NCI-H2107 treated with DMSO at 0.1 percent for 48 hours (cell line): ENCODE results near the gene PPM1E.

Experiments used
- DNase-seq: peaks from one replicate; lab custom pipeline; 2025; ENCODE audit not compliant: unreplicated experiment; lab: John Stamatoyannopoulos, UW

Gene PPM1E

GRCh38 chr17:59030811-59031210 is 275.2 kb downstream of the PPM1E start:
- no peak for DNase-seq
